ENCODE results near the gene RNF150.

Gene RNF150

DNA sequence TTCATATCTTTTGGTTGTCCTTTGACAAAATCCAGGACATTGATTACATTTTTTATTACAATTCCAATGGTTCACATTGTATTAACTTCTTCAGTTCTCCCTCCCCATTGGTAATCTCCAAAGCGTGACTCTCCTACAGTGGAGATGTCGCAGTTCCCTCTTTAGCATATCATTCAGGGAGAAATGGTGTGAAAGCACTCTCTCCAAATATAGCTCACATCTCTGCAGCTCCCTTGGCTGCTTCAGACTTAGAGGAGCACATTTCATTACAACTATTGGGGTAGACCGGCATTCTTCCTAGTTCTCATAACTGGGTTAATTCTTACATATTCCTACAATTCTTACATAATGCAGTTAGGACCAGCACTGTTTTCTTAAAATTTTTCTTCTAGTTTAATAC is 25.3 kb downstream of the RNF150 start:
- DNase-seq (ENCODE audit: low read depth): no peak
- TF ChIP-seq, protein P1, sequence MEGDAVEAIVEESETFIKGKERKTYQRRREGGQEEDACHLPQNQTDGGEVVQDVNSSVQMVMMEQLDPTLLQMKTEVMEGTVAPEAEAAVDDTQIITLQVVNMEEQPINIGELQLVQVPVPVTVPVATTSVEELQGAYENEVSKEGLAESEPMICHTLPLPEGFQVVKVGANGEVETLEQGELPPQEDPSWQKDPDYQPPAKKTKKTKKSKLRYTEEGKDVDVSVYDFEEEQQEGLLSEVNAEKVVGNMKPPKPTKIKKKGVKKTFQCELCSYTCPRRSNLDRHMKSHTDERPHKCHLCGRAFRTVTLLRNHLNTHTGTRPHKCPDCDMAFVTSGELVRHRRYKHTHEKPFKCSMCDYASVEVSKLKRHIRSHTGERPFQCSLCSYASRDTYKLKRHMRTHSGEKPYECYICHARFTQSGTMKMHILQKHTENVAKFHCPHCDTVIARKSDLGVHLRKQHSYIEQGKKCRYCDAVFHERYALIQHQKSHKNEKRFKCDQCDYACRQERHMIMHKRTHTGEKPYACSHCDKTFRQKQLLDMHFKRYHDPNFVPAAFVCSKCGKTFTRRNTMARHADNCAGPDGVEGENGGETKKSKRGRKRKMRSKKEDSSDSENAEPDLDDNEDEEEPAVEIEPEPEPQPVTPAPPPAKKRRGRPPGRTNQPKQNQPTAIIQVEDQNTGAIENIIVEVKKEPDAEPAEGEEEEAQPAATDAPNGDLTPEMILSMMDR (IDR thresholded peaks at IDR 0.05; ENCODE audit: control insufficient read depth, insufficient read depth, low read depth, low read length, missing control alignments): no peak
- no peak overlapping the region for H3K4me3 ChIP-seq (ENCODE audit: control insufficient read depth, low read depth, low read length)

DNA sequence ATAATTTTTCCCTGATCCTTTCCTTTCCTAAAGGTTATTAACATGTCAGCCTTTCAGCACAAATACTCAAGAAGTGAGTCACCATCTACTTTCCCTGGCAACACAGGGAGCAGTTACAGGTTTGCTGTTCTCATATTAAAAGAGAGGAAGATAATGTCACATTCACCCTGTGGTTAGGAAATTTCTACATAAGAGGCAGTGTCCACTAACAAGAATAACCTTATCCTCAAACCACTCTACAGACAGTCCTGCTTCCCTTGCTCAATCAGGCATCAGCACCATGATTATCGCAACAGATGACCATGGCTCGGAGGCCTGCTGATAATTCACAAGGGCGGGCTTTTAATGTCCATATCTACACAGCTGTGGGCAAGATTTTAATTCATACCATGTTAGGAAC is 30.9 kb downstream of the RNF150 start:
- DNase-seq (ENCODE audit: low read depth): peak; percentile 60
- TF ChIP-seq, protein P1 (IDR thresholded peaks at IDR 0.05; ENCODE audit: control insufficient read depth, insufficient read depth, low read depth, low read length, missing control alignments): no peak
- no peak overlapping the region for H3K4me3 ChIP-seq (ENCODE audit: control insufficient read depth, low read depth, low read length)

DNA sequence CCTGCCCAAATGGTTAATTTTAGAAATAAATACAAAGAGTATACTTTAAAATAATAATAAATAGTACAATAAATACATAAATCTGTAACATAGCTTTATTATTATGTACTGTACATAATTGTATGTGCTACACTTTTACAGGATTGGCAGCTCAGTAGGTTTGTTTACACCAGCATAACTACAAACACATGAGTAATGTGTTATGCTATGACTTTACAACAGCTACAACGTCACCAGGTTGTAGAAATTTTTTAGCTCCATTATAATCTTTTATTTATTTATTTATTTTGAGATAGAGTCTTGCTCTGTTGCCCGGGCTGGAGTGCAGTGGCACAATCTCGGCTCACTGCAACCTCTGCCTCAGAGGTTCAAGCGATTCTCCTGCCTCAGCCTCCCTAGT is 31.8 kb downstream of the RNF150 start:
- TF ChIP-seq, protein P1 (IDR thresholded peaks at IDR 0.05; ENCODE audit: control insufficient read depth, insufficient read depth, low read depth, low read length, missing control alignments): no peak
- H3K4me3 ChIP-seq (ENCODE audit: control insufficient read depth, low read depth, low read length): no peak overlapping the region
- DNase-seq (ENCODE audit: low read depth): no peak

DNA sequence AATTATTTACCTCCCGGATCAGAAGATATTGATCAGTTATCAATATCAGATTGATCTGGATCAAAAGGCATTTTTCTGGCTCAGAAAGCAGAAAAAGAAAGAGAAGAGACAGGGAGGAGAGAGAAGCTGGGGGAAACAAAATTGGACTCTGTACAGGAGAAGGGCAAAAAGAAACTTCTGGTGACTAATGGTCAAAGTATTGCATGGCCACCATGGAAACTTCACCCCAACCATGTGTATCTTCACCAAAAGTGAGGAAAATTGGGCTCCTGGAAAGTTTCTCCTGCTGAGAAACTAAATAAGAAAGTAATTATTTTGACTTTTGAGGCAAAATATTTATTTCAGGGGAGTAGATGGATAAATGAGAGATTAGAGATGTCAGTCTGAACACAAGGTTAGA is 33.9 kb downstream of the RNF150 start:
- TF ChIP-seq, protein P1 (IDR thresholded peaks at IDR 0.05; ENCODE audit: control insufficient read depth, insufficient read depth, low read depth, low read length, missing control alignments): no peak
- no peak overlapping the region for H3K4me3 ChIP-seq (ENCODE audit: control insufficient read depth, low read depth, low read length)

DNA sequence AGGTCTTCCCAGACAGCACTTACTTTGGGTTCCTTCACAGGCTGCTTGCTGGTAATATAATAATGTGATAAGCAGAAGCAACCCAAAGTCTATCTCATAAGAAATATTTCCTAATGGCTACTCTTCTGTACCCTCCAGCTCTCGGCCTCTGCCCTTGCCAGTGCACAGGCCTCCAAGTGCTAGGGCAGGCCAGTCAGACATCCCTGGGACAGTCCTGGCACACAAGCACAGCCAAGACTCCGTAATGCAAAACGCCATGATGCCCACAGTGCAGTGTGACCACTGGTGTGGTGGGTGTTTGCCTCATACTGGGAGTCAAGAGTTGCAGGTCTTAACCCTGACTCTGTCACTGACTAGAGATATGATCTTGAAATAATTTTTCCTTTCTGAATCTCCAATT is 35.1 kb downstream of the RNF150 start:
- DNase-seq (ENCODE audit: low read depth): no peak
- TF ChIP-seq, protein P1 (IDR thresholded peaks at IDR 0.05; ENCODE audit: control insufficient read depth, insufficient read depth, low read depth, low read length, missing control alignments): no peak
- no peak overlapping the region for H3K4me3 ChIP-seq (ENCODE audit: control insufficient read depth, low read depth, low read length)

More for the DNA sequence above, 33.9 kb downstream of the RNF150 start:
- DNase-seq (ENCODE audit: low read depth): no peak

DNA sequence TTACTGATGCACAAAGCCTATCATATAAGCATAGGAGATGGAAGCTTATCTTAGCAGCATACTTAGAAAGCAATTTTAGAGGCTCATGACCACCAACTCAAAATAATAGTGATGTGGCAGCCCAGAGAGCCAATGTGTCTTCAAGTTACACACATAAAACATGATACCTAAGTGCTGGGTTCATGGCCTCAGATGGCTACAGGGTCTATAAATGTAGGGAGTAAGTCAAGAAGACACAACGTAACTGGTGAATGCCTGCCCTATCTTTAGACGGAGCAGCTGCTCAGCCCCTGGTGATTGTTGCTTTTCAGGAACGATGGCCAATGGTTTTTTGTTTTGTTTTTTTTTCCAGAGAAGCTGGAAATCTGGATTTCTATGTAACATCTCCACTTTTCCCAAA is 42.8 kb downstream of the RNF150 start:
- no peak for DNase-seq (ENCODE audit: low read depth)
- TF ChIP-seq, protein P1 (IDR thresholded peaks at IDR 0.05; ENCODE audit: control insufficient read depth, insufficient read depth, low read depth, low read length, missing control alignments): no peak
- no peak overlapping the region for H3K4me3 ChIP-seq (ENCODE audit: control insufficient read depth, low read depth, low read length)

DNA sequence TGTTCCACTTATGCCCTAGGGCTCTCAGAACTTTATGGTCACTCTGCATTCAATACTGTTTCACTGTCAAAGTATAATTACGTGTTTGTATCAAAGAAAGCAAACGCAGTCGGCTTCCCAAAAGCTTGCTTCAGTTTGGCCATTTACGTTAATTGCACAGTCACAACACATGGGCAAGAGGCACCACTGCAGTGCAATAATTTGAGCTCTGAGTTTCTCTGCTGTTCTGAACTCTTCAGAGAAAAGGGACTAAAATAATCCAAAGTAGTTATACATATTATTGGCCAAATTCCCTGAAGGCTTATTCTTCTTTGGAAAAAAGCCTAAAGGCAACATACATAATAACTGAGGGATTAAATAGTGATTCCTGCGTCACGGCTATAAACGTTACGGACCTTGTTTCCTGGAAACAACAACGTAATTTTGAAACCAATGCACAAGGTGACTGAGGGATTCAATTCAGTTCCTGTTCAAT is 51.3 kb downstream of the RNF150 start:
- no peak overlapping the region for H3K4me3 ChIP-seq (ENCODE audit: control insufficient read depth, low read depth, low read length)
- TF ChIP-seq, protein P1 (IDR thresholded peaks at IDR 0.05; ENCODE audit: control insufficient read depth, insufficient read depth, low read depth, low read length, missing control alignments): no peak
- no peak for DNase-seq (ENCODE audit: low read depth)

Data from AG09309 (cell line).